ENCODE data around the gene NLRP3.

DNA sequence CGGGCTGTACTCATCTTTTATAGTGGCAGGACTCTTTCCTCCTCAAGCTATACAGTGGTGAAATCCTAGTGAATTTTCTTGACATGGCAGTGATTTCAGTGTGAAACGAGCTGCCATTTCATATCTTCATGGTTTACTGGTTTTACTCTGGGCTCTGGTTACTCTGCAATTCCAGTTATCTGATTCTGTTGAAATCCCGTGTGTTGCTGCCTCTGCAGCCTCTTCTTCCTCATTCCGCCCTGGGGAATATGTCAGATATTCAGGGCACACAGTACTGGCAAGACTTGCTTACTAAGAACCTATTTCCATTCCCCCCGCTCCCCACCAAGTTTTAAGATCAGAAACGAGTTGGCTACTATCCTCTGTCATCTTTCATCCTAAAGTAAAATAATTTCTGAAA, 49.8 kb downstream of the NLRP3 start:
- TF ChIP-seq POLR2A (IDR thresholded peaks at IDR 0.05) = no peak
- TF ChIP-seq, protein P1, sequence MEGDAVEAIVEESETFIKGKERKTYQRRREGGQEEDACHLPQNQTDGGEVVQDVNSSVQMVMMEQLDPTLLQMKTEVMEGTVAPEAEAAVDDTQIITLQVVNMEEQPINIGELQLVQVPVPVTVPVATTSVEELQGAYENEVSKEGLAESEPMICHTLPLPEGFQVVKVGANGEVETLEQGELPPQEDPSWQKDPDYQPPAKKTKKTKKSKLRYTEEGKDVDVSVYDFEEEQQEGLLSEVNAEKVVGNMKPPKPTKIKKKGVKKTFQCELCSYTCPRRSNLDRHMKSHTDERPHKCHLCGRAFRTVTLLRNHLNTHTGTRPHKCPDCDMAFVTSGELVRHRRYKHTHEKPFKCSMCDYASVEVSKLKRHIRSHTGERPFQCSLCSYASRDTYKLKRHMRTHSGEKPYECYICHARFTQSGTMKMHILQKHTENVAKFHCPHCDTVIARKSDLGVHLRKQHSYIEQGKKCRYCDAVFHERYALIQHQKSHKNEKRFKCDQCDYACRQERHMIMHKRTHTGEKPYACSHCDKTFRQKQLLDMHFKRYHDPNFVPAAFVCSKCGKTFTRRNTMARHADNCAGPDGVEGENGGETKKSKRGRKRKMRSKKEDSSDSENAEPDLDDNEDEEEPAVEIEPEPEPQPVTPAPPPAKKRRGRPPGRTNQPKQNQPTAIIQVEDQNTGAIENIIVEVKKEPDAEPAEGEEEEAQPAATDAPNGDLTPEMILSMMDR (IDR thresholded peaks at IDR 0.05) = no peak

Data from uterus (tissue), 2 donors.